Measurements from ENCODE around the gene LAPTM5. TPM values are rescaled to one million over a fixed set of nuclear protein-coding genes. Genes with fewer than 3 reads are reported as not detected.

LAPTM5 gene
- total and polyA plus RNA-seq, 2 of the 13 experiments (the other 11 are each of a cell fraction or from before 2014, with no cell fraction given), result 0.41 to 0.86 TPM

DNA sequence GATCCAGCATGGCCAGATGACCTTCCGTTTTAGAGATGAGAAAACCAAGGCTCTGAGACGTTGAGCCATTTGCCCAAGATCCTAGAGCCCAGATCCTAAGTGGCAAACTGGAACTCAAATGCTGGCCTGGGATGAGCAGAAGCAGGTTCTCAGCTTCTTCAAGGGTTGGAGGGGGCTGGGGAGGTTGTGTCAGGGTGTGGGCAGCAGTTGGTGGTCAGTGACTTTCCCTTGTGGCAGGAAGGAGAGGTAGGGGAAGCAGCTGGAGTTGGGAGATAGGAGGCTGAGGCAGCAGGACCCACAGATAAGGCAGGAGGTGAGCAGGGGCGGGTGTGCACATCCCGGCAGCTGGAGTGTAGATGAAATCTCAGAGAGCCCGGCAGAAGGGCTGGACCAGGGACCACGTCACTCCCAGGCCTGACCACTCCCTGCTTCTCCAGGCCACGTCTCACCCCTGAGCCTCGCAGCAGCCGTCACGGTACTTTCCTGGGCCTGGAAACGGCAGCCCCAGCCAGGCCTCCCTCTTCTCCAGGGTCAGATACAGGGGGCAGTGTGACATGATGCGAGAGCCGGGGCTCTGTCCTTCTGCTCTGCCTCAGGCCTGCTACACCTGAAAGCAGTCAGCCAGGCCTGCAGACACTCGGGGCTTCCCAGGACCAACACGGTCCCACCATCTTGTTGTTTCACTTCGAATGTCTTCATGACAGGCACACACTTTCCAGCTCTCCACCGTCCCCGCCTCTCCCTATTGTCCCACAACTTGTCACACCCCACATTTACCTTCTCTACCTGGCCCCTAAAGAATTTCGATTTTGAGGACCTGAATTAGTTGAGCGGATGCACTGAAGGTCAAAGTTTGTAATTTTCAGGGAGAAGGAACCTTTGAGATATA is 11.5 kb upstream of the LAPTM5 start:
- no peak for FAIRE-seq
- CTCF ChIA-PET (ENCODE audit: low intra/inter-chr PET ratio, low total read pairs), result no interaction called here
- no peaks in the 10 kb centered on the region for H3K36me3 ChIP-seq (replicated peaks in 1 of 2; ENCODE audit: control insufficient read depth in 1 of 2, insufficient read depth in 2 of 2, low read length in 2 of 2)
- intact Hi-C loops (cut with micrococcal nuclease; ENCODE audit: unreplicated experiment) (no loop called here), in situ Hi-C loops (cut with HindIII; ENCODE audit: extremely low pct_ligation_motif_present, low pct_unique_long_range_greater_than_20kb) (no loop called here)
- no peak for DNase-seq (ENCODE audit: low spot score)
- no peak overlapping the region for H3K4me3 ChIP-seq (replicated peaks in 1 of 3; ENCODE audit: insufficient read depth in 1 of 3, low read depth in 2 of 3, low read length in 3 of 3)
- H3K9ac ChIP-seq (ENCODE audit: insufficient read depth, low read depth, low read length), result 0 out of 2 replicates have a peak overlapping the region, but pooled peaks have one; percentile 13
- H3K27me3 ChIP-seq (ENCODE audit: control insufficient read depth in 1 of 2, insufficient read depth in 2 of 2, low read length in 2 of 2), result peaks cover 0 to 8% of the 10 kb centered on the region in 2 experiments; a peak in 2 of 5 replicates
- H3K79me2 ChIP-seq (ENCODE audit: insufficient read depth, low read length), result no peaks in the 10 kb centered on the region
- H3K9me3 ChIP-seq (ENCODE audit: low read length), result no peaks in the 10 kb centered on the region
- H2AFZ ChIP-seq (ENCODE audit: low read length), result no peak overlapping the region
- no peak for TF ChIP-seq SMARCC2 (IDR thresholded peaks at IDR 0.05)
- TF ChIP-seq, protein P1, sequence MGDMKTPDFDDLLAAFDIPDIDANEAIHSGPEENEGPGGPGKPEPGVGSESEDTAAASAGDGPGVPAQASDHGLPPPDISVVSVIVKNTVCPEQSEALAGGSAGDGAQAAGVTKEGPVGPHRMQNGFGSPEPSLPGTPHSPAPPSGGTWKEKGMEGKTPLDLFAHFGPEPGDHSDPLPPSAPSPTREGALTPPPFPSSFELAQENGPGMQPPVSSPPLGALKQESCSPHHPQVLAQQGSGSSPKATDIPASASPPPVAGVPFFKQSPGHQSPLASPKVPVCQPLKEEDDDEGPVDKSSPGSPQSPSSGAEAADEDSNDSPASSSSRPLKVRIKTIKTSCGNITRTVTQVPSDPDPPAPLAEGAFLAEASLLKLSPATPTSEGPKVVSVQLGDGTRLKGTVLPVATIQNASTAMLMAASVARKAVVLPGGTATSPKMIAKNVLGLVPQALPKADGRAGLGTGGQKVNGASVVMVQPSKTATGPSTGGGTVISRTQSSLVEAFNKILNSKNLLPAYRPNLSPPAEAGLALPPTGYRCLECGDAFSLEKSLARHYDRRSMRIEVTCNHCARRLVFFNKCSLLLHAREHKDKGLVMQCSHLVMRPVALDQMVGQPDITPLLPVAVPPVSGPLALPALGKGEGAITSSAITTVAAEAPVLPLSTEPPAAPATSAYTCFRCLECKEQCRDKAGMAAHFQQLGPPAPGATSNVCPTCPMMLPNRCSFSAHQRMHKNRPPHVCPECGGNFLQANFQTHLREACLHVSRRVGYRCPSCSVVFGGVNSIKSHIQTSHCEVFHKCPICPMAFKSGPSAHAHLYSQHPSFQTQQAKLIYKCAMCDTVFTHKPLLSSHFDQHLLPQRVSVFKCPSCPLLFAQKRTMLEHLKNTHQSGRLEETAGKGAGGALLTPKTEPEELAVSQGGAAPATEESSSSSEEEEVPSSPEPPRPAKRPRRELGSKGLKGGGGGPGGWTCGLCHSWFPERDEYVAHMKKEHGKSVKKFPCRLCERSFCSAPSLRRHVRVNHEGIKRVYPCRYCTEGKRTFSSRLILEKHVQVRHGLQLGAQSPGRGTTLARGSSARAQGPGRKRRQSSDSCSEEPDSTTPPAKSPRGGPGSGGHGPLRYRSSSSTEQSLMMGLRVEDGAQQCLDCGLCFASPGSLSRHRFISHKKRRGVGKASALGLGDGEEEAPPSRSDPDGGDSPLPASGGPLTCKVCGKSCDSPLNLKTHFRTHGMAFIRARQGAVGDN (CRISPR knock-in tag; IDR thresholded peaks at IDR 0.05), result peak; percentile 24; the same call in 1 of the 2 replicates
- peak; percentile 14; the same call in 1 of the 2 replicates for TF ChIP-seq CREB1 (IDR thresholded peaks at IDR 0.05)
- TF ChIP-seq CREB1 (CRISPR knock-in tag; IDR thresholded peaks at IDR 0.05), result no peak
- no peaks in the 10 kb centered on the region for H4K20me1 ChIP-seq (ENCODE audit: insufficient read depth, low read length)
- peaks cover 20% of the 10 kb centered on the region for H3K4me1 ChIP-seq (ENCODE audit: insufficient read depth, low read length)
- WGBS (ENCODE audit: low lambda C conversion rate), result 32% methylated on average over 16 of the region's 20 CpGs
- no TSS peak for BruUV-seq (replicated peaks)
- peak overlapping the region; percentile 10 for H3K4me2 ChIP-seq (ENCODE audit: low read depth, low read length)
- H3K27ac ChIP-seq (ENCODE audit: extremely low read length, insufficient read depth, low read length), result no peak overlapping the region
- POLR2A ChIA-PET, result interaction anchor here (0.7 kb wide), 1 partner anchor 62 kb away, joined by 3 read pairs; no protein-coding TSS in a partner anchor
- peak; percentile 62 for ATAC-seq

Measured in HepG2 (cell line).